Ureter (tissue), 1 donor: ENCODE results near the gene TTC28. TPM values are rescaled to one million over a fixed set of nuclear protein-coding genes. Genes with fewer than 3 reads are reported as not detected.
"Not testable (repeated sequence)": the region's sequence is repeated elsewhere in the genome, so short reads cannot be mapped to it uniquely, and the experiment has no call there.

Source experiments
- DNase-seq: peaks from one replicate; pipeline ENCODE4 v3.0.0-alpha.2; 2020; ENCODE audit warnings: low spot score
- total RNA-seq: library from RNA; stranded (reverse); gene quantifications from one replicate; pipeline ENCODE4 v1.2.4, GENCODE V29; 2023
- donor health status: DM: yes; HTN: yes; CAD: no.

Gene TTC28
- total RNA-seq, 1 donor from 2014 or later = 56.8 TPM

- no peak for DNase-seq
Measured at GRCh38 chr22:28183078-28183860, 496.4 kb downstream of the TTC28 start.

GRCh38 chr22:28180804-28181731 lies 498.6 kb downstream of the TTC28 start:
- no peak for DNase-seq

DNA sequence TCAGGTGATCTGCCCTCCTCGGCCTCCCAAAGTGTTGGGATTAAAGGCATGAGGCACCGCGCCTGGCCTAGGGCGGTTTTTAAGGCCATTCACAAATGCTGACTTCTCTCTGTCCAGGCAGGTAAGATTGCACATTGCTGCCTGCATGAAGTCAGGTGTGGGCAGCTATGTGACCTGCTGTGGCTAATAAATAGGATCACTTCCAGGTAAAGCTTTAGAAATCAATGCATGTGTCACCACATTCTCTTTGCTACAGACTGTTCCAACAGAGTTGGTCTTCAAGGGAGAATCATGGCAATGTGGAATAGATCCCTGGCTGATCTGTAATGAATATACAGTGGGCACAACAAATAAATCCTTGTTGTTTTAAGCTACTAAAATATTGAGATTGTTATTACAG lies 500.2 kb downstream of the TTC28 start:
- no peak for DNase-seq

DNA sequence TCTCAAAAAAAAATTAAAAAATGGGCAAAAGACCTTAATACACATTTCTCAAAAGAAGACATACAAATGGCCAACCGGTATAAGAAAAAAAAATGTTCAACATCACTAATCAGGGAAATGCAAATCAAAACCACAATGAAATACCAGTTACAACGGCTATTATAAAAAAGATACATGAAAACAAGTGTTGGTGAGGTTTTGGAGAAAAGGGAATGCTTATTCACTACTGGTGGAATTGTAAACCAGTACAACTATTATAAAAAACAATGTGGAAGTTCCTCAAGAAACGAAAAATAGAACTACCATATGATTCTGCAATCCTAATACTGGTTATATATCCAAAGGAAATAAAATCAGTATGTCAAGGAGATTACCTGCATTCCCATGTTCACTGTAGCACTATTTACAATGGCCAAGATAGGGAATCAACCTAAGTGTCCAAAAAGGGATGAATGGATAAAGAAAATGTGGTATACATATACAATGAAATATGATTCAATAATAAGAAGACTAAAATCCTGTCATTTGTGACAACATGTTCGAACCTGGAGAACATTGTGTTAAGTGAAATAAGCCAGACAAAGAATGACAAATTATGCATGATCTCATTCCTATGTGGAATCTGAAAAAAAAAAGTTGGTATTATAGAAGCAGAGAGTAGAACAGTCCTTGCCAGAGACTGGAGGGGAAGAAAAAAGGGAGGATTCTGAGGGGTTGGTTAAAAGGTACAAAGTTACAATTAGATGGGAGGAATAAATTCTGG lies 503.7 kb downstream of the TTC28 start:
- DNase-seq = no peak

DNA sequence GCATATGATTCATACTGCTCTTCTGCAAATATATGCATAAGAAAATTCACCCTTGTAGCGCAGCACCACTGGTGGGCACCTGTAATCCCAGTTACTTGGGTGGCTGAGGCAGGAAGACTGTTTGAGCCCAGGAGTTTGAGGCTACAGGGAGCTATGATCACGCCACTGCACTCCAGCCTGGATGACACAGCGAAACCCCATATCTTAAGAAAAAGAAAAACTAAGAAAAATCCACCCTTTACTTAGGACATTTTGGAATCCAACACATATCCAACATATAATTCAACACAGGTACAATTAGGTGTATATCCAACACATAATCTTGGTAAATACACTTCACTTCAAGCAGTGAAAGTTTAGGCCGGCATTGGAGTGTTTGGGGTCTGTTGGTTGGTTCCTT lies 505.1 kb downstream of the TTC28 start:
- no peak for DNase-seq

DNA sequence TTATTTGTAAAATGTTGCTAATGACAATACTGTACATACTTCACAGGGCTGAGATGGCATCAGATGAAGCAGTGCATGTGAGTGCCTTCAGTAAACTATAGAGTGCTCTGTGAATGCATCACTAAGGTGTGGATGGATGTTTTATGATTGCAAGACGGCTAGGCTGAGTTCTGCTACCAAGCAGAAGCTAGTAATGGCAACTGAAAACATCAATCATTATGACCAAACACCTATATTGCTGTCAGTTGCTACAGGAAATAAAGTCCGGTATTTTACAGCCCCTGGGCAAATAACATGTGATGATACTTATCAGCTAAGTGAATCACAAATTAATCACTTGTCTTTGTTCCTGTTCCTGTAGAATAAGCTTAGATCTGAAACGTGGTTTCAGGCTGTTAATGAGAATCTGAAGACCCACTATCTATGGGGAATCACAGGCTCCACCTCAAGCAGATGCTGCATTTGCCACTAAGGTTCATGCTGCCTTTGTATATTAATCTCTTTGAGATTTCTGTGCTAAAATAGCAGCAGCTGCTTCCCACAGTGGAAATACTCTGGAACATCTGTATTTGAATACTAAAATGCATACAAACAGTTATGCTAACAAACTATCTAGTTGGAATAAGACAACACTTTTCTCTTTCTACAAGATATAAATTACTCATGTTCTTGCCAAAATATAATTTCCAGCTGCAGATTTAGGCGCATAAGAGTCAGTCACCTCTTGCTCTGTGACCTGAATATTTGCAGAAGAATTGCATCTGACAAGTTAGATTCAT lies 506.6 kb downstream of the TTC28 start:
- DNase-seq = no peak

- no peak for DNase-seq
Measured at GRCh38 chr22:28171712-28172111, 507.9 kb downstream of the TTC28 start.

DNA sequence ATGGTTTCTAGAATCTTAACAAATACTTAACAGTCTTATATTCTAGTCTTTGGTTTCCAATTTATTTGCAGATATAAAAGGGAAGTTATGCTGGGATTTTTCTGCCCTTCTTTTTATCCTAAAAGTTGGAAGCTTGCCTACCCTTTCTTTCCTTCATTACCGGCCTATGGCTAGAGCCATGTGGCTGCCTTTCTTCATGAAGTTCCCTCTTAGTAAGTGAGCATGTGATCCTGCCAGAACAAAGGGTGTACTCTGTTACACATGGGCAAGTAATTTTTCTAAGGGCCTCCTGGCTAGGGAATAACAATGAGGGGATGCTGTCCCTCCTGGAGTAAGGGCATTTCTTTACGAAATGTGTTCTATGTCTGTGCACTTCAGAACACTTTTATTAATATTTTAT lies 508.5 kb downstream of the TTC28 start:
- no peak for DNase-seq

- DNase-seq = not testable (repeated sequence)
Measured at GRCh38 chr22:28169314-28169713, 510.3 kb downstream of the TTC28 start.

DNA sequence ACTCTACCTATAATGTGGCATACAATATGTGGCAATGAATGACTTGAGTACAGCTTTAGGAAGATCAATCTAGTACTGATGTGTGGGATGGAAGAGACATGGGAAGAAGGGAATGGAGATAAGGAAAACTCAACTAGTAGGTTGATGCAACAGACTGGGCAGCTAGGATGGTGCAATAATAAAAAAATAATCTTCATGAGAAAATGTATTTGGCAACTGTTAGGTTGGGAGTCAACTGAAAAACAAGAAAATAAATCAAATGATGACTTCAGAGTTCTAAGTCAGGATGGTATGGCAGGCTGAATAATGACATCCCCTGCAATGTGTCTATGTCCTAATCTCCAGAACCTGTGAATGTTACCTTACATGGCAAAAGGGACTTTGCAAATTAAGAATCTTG lies 523.8 kb downstream of the TTC28 start:
- no peak for DNase-seq

DNA sequence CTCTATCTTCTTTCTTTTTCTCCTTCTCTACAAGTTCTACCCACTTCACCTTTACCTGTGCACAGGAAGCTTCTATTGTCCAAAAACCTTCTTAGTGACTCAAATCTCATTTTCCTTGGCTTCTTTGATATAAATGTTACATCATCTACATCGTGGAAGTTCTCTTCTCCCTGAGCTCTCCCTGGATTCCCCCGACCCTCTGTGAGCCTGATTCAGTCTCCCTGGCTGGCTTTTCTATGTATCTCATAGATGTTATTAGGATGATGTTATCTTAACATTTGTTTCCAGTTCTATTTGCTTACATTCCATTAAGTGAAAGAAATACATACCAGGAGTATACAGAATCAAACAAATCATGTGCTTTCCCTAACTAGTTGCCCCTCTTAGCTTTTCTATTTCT lies 524.8 kb downstream of the TTC28 start:
- DNase-seq = no peak

DNA sequence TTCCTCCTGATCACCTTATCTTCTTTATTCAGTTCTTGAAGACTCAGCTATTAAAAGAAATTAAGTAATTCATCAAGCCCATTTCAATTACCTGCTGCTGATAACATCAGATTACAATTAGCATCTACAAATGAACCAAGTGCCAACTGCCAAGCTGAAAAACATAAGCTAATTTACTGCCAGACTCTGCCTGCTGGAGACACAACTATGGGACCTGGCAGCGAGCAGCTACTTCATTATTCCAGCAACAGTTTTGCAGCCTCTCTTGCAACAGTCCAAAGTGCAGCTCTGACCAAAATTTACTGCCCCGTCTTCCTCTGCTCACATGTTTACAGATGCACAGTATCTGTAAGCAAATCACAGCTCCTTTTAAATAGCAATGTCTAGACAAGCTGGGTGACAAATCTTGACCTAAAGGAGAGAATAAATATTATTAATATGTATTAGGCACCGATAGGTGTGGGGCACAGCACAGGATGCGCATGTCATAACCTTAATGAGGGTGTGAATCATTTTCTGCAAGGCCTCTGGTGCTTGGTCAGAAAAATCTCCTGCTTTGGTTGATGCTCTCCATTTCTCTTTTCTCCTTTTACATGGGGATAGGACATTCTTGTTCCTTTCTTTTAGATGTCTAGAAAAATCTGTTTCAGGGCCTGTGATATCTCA lies 528.4 kb downstream of the TTC28 start:
- DNase-seq = no peak

- DNase-seq = no peak
Measured at GRCh38 chr22:28148816-28149465, 530.7 kb downstream of the TTC28 start.

DNA sequence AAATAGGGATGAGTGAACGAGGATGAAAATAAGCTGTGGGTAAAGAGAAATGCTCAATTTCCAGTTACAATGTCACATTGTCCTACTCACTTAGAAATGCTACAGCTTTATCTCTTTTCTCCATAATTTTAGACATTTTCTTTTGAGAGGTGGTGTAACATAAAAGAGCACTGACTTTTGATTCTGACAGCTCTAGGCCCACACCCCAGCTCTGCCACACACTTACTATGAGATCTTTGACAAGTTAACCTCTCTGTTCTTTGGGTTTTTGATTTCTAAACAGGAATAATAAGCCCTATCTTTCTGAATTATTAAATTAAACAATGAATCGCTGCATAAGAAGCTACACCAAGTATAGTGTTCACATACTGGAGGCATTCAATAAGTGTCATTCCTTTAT lies 532.2 kb downstream of the TTC28 start:
- DNase-seq = no peak

DNA sequence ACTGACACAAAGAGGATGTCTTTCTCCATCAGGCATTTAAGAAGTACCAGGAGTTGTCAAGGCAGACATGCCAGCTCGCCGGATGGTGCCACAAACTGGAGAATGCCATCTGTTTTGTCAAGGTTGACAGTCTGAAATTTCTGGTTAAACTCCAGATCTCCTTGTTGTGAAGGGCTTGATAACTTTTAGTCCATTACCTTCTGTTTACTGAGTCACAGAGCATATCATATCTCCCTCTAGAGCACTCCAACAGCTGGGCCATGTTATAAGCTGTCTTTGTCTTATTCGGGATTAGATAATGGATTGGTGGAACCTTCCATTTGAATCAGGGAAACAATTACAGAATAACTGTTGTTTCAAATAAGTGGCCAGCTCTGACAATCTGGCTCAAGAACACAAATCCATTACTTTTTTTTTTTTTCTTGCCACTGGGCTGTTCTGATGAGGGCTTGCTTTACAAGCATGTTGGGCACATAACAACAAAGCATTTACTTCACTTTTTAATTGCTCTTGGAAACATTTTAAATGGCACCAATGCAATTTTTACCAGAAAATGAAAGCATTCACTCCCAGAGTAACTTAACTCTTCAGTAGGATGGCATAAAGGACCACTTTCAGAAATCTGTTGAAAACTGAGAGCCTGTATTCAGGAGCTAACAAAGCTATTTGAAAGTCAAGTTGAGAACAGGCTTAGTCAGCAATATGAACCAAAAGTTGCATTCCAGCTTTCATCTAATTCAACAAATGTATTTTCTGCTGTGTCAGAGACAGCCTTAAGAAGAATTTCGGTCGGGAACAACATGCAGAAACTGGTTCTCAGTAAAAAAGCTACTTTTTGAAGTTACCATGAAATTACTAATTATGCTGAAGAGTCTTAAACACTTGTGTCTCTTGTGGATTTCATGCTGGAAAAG lies 533.0 kb downstream of the TTC28 start:
- DNase-seq = no peak

- DNase-seq = no peak
Measured at GRCh38 chr22:28143961-28144745, 535.5 kb downstream of the TTC28 start.

GRCh38 chr22:28143241-28143865 lies 536.3 kb downstream of the TTC28 start:
- DNase-seq = no peak
